Activated CD8-positive, alpha-beta T cell treated with anti-CD3 and anti-CD28 coated beads, Interleukin-2, amount 10 ng/mL, durations not matched to agents 7 days and 5 days (primary cell): ENCODE measurements around the gene CCL17. TPM values are rescaled to one million over a fixed set of nuclear protein-coding genes. Genes with fewer than 3 reads are reported as not detected.

ENCODE experiments used
- ATAC-seq: fragments of 150-1000 bp; cut with Tn5 transposase; one replicate; pipeline ENCODE4 v1.10.0; 2021; ENCODE audit warnings: moderate library complexity
- CTCF ChIA-PET: fragments of 350-600 bp; sonication (Branson Sonifier 250); formaldehyde crosslinking; loops from one replicate; lab custom pipeline; 2021; ENCODE audit warnings: antibody characterized with exemption; lab: Charles Lee
- POLR2A ChIA-PET: fragments of 350-600 bp; sonication (Branson Sonifier 250); formaldehyde crosslinking; loops from one replicate; lab custom pipeline; 2021; ENCODE audit warnings: antibody characterized with exemption; lab: Charles Lee
- DNase-seq: peaks from one replicate; pipeline ENCODE4 v3.0.0-alpha.2; 2020
- H3K27ac Mint-ChIP-seq: one replicate; pipeline ENCODE4 v1.8.0; 2021; ENCODE audit warnings: mild to moderate bottlenecking, mixed read lengths
- H3K27me3 Mint-ChIP-seq: one replicate; pipeline ENCODE4 v1.8.0; 2021; ENCODE audit warnings: low read depth, mixed read lengths
- H3K36me3 Mint-ChIP-seq: one replicate; pipeline ENCODE4 v1.8.0; 2021; ENCODE audit warnings: low read depth, mixed read lengths
- H3K4me1 Mint-ChIP-seq: one replicate; pipeline ENCODE4 v1.8.0; 2021; ENCODE audit warnings: low read depth, mixed read lengths
- H3K4me3 Mint-ChIP-seq: one replicate; pipeline ENCODE4 v1.8.0; 2021; ENCODE audit warnings: mild to moderate bottlenecking, mixed read lengths
- H3K9me3 Mint-ChIP-seq: one replicate; pipeline ENCODE4 v1.8.0; 2022; ENCODE audit warnings: mixed read lengths; ENCODE audit not compliant: insufficient read depth
- total RNA-seq, 2 experiments: library from RNA; stranded (reverse); gene quantifications; one replicate each; pipeline ENCODE4 v1.2.3, GENCODE V29; 2021

Gene CCL17
- total RNA-seq = under 1 TPM in 1 of 2 experiments, not detected in 1; 0.50 TPM

DNA sequence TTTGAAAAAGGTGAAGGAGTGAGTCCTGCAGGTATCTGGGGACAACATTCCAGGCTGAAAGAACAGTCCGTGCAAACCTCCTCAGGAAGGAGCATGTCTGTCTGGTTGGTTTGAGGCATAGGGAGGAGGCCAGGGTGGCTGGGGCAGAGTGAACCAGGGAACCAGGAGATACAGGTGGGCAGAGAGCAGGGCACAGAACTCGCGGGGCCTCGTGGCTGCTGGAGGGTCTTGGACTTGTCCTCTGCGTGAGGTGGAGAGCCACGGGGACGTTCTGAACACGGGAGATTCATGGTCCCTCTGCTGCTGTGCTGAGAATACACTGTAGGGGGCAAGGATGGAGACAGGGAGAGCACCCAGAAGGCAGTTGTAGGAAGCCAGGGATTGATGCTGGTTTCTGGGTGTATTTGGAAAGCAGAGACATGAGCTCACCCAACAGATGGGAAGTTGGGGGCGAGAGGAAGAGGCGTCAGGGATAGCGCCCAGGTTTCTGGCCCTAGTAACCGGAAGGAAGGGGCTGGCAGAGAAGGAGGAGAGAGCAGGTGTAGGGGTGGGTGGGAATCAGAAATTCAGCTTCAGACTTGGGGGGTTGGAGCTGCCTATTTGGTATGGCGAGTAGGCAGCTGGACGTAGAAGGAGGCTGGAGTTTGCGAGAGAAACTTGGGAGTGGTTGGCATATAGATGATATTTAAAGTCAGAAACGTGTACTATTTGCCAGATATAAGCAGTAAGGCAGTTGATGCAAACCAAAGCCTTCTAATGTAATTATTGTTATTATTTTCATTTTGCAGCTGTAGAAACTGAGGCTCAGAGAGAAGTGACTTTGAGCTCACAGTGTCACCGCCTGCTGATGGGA lies at the start of gene CCL17:
CCL17 (plus strand) TSS at position 803 of the 853 bp plus-strand sequence. CDS start 9,166 bp downstream, outside the sequence.
- ATAC-seq (peak; percentile 17), DNase-seq (no peak)
- POLR2A ChIA-PET = no interaction called here
- Mint-ChIP-seq H3K4me3 (no peak within 1 kb of the TSS), H3K4me1 (peaks cover 2% of the 10 kb centered on the region), H3K27ac (no peak within 1 kb of the TSS), H3K27me3 (peaks cover 10% of the 10 kb centered on the region), H3K9me3 (no peaks in the 10 kb centered on the region), H3K36me3 (no peaks in the 10 kb centered on the region)
- CTCF ChIA-PET = interaction anchor here (4.1 kb wide), 1 partner anchor 14 kb away, joined by 29 read pairs; no protein-coding TSS in a partner anchor

- ATAC-seq (no peak), DNase-seq (no peak)
- CTCF ChIA-PET = no interaction called here
- peaks cover 6% of the 10 kb centered on the region for H3K27me3 Mint-ChIP-seq
- no peak overlapping the region for H3K4me3 Mint-ChIP-seq
- no peaks in the 10 kb centered on the region for H3K9me3 Mint-ChIP-seq
- no peaks in the 10 kb centered on the region for H3K36me3 Mint-ChIP-seq
- H3K4me1 Mint-ChIP-seq = no peaks in the 10 kb centered on the region
- POLR2A ChIA-PET = no interaction called here
- no peak overlapping the region for H3K27ac Mint-ChIP-seq
Observed at GRCh38 chr16:57355898-57356414, 48.6 kb upstream of the CCL17 start.

- H3K4me3 Mint-ChIP-seq = no peak overlapping the region
- H3K36me3 Mint-ChIP-seq = no peaks in the 10 kb centered on the region
- ChIA-PET POLR2A (no interaction called here), CTCF (no interaction called here)
- ATAC-seq (no peak), DNase-seq (no peak)
- no peaks in the 10 kb centered on the region for H3K9me3 Mint-ChIP-seq
- H3K27ac Mint-ChIP-seq = no peak overlapping the region
- H3K4me1 Mint-ChIP-seq = no peaks in the 10 kb centered on the region
- H3K27me3 Mint-ChIP-seq = peaks cover 6% of the 10 kb centered on the region
Observed at GRCh38 chr16:57356547-57356946, 48.0 kb upstream of the CCL17 start.

DNA sequence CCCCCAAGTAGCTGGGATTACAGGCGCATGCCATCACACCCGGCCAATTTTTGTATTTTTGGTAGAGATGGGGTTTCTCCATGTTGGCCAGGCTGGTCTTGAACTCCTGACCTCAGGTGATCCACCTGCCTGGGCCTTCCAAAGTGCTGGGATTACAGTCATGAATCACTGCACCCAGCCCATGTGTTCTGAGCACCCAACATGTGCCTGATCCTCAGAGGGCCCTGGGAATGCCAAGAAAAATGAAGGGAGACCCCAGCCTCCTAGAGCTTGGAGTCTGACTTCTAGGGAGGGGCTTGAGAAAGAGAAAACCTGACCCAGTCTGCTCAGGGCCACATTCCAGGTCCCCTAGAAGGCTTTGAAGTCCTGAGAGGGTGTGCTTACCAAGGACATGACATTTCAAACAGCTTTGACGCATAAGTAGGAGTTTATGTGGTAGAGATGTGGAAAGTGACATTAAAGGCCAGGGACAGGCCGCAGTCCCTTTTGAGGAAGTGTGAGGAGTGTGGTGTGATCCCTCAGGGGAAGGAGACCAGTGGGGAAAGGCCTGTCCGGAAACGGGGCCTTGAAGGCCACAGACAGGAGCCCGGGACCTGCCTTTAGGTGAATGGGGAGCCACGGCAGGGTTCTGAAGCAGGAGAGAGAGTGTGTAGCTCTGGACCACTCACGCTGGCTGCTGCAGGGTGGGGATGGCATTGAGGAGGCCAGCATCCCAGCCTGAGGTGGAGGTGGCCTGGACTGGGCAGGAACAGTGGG lies 47.1 kb upstream of the CCL17 start:
- no peak for ATAC-seq
- H3K27me3 Mint-ChIP-seq = peaks cover 3% of the 10 kb centered on the region
- H3K27ac Mint-ChIP-seq = no peak overlapping the region
- H3K4me3 Mint-ChIP-seq = no peak overlapping the region
- ChIA-PET POLR2A (no interaction called here), CTCF (no interaction called here)
- H3K9me3 Mint-ChIP-seq = no peaks in the 10 kb centered on the region
- H3K4me1 Mint-ChIP-seq = no peaks in the 10 kb centered on the region
- H3K36me3 Mint-ChIP-seq = no peaks in the 10 kb centered on the region
- no peak for DNase-seq

DNA sequence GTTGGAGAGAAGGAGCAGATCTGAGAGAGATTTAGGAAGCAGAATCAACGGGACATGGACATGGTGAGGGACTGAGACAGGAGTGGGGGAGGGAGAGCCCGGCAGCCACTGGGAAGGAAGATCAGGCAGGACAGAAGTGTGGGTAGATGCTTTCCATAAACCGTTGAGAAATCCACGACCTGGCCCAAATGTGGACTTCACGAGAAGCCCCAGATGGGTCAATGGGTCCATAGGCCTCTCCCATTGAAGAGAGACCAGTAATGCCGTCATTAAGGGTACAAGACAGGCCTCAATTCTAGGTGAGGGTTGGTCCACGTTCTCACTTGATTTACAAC lies 46.5 kb upstream of the CCL17 start:
- Mint-ChIP-seq H3K4me1 (no peaks in the 10 kb centered on the region), H3K4me3 (no peak overlapping the region), H3K27me3 (peaks cover 3% of the 10 kb centered on the region), H3K36me3 (no peaks in the 10 kb centered on the region), H3K27ac (no peak overlapping the region), H3K9me3 (no peaks in the 10 kb centered on the region)
- no peak for ATAC-seq
- POLR2A ChIA-PET = no interaction called here
- CTCF ChIA-PET = no interaction called here
- DNase-seq = no peak

DNA sequence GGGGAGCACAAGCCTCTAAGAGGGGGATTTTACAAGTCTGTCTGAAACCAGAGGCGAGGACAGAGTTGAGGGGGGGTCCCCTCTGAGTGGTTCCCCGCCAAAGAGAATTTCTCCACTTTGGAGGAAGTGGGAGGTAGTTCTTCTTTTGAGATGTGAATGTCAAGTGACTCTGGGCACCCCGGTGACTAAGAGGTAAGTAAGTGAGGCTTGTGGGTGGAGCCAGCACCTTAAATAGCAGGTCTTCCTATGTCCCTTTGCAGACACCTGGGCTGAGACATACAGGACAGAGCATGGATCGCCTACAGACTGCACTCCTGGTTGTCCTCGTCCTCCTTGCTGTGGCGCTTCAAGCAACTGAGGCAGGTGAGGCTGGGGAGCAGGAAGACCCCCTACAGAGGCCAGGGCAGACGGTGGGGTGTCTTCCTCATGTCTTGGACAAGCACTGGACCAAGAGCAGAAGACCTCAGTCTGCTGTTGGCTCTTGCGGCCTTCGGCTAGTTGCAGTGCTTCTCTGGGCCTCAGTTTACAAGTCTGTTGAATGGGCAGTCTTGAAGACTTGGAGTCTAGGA lies 46.0 kb upstream of the CCL17 start, which contains the start of gene CCL22:
CCL22 (plus strand) TSS at position 257 of the 569 bp plus-strand sequence; CDS start at position 291, 34 bp downstream.
- Mint-ChIP-seq H3K27me3 (peaks cover 3% of the 10 kb centered on the region), H3K4me3 (no peak within 1 kb of the TSS), H3K4me1 (no peaks in the 10 kb centered on the region), H3K9me3 (no peaks in the 10 kb centered on the region), H3K36me3 (no peaks in the 10 kb centered on the region), H3K27ac (no peak within 1 kb of the TSS)
- CTCF ChIA-PET = no interaction called here
- POLR2A ChIA-PET = no interaction called here
- DNase-seq (no peak), ATAC-seq (no peak)

GRCh38 chr16:57360321-57360935 lies 44.1 kb upstream of the CCL17 start:
- DNase-seq (no peak), ATAC-seq (no peak)
- H3K4me1 Mint-ChIP-seq = no peaks in the 10 kb centered on the region
- ChIA-PET POLR2A (no interaction called here), CTCF (interaction anchor here (2.4 kb wide), 1 partner anchor 56 kb away, joined by 7 read pairs; no protein-coding TSS in a partner anchor)
- H3K27ac Mint-ChIP-seq = no peak overlapping the region
- H3K4me3 Mint-ChIP-seq = no peak overlapping the region
- no peaks in the 10 kb centered on the region for H3K36me3 Mint-ChIP-seq
- H3K9me3 Mint-ChIP-seq = no peaks in the 10 kb centered on the region
- H3K27me3 Mint-ChIP-seq = no peaks in the 10 kb centered on the region

- no peak for DNase-seq
- Mint-ChIP-seq H3K36me3 (no peaks in the 10 kb centered on the region), H3K4me3 (no peak overlapping the region), H3K27ac (no peak overlapping the region), H3K9me3 (no peaks in the 10 kb centered on the region), H3K27me3 (no peaks in the 10 kb centered on the region), H3K4me1 (no peaks in the 10 kb centered on the region)
- CTCF ChIA-PET = interaction anchor here (1.5 to 2.4 kb wide), 2 partner anchors 55 to 61 kb away, joined by 3 to 7 read pairs; no protein-coding TSS in a partner anchor
- ATAC-seq = no peak
- POLR2A ChIA-PET = no interaction called here
Observed at GRCh38 chr16:57361404-57361803, 43.2 kb upstream of the CCL17 start.

DNA sequence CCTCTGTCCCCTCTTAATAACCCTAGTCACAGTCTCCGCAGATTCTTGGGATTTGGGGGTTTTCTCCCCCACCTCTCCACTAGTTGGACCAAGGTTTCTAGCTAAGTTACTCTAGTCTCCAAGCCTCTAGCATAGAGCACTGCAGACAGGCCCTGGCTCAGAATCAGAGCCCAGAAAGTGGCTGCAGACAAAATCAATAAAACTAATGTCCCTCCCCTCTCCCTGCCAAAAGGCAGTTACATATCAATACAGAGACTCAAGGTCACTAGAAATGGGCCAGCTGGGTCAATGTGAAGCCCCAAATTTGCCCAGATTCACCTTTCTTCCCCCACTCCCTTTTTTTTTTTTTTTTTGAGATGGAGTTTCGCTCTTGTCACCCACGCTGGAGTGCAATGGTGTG lies 40.4 kb upstream of the CCL17 start:
- H3K9me3 Mint-ChIP-seq = no peaks in the 10 kb centered on the region
- DNase-seq = no peak
- peaks cover 7% of the 10 kb centered on the region for H3K27me3 Mint-ChIP-seq
- no peaks in the 10 kb centered on the region for H3K4me1 Mint-ChIP-seq
- no peaks in the 10 kb centered on the region for H3K36me3 Mint-ChIP-seq
- POLR2A ChIA-PET = interaction anchor here (0.7 kb wide), 1 partner anchor 320 kb away, joined by 3 read pairs; no protein-coding TSS in a partner anchor
- ATAC-seq = no peak
- no peak overlapping the region for H3K27ac Mint-ChIP-seq
- no peak overlapping the region for H3K4me3 Mint-ChIP-seq
- CTCF ChIA-PET = interaction anchor here (1.2 kb wide), 1 partner anchor 63 kb away, joined by 3 read pairs; no protein-coding TSS in a partner anchor

- no peaks in the 10 kb centered on the region for H3K36me3 Mint-ChIP-seq
- no peak overlapping the region for H3K27ac Mint-ChIP-seq
- peaks cover 11% of the 10 kb centered on the region for H3K27me3 Mint-ChIP-seq
- H3K9me3 Mint-ChIP-seq = no peaks in the 10 kb centered on the region
- H3K4me3 Mint-ChIP-seq = no peak overlapping the region
- ChIA-PET POLR2A (no interaction called here), CTCF (interaction anchor here (1.0 kb wide), 1 partner anchor 15 kb away, joined by 3 read pairs; no protein-coding TSS in a partner anchor)
- ATAC-seq = no peak
- no peak for DNase-seq
- H3K4me1 Mint-ChIP-seq = no peaks in the 10 kb centered on the region
Observed at GRCh38 chr16:57366544-57367040, 38.0 kb upstream of the CCL17 start.

DNA sequence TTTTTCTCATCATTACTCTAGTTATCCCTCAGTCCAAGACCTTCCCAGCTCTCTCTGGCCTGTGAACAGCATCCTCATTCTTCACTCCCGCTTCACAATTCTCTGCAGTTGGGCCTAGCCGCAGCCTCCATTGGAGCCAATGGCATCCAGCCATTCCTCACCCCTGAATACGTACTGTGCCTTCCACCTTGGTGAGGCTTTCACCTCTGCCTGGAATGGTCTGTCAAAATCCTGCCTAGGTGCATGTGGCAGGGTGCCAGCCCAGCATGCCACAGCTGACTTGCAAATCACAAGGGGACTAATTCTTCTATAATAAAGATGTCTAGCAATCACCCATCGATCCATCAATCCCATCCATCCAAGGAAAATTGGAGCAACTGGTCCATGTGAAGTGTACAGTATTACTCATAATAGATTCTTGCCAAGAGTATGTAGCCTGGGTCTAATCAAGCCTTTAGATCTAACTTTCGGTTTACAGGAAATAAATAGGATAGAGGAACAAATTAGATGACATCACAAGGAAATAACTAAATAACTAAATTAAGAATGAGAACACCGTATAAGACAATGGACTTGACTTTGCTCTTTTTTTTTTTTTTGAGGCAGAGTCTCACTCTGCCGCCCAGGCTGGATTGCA lies 37.3 kb upstream of the CCL17 start:
- DNase-seq (no peak), ATAC-seq (no peak)
- no peaks in the 10 kb centered on the region for H3K4me1 Mint-ChIP-seq
- no peaks in the 10 kb centered on the region for H3K9me3 Mint-ChIP-seq
- ChIA-PET CTCF (no interaction called here), POLR2A (no interaction called here)
- H3K27me3 Mint-ChIP-seq = peaks cover 11% of the 10 kb centered on the region
- no peaks in the 10 kb centered on the region for H3K36me3 Mint-ChIP-seq
- no peak overlapping the region for H3K27ac Mint-ChIP-seq
- H3K4me3 Mint-ChIP-seq = no peak overlapping the region
